Adrenal gland (tissue), 5 donors: ENCODE measurements around the gene ASB2.

ENCODE experiments used
- POLR2A ChIP-seq, 2 donors: fragments of 450-650 bp; IDR thresholded peaks; one replicate each; pipeline ENCODE4 v1.6.1; 2017; ENCODE audit warnings: antibody characterized with exemption in 2 of 2, mild to moderate bottlenecking in 2 of 2, moderate library complexity in 1 of 2
- TF ChIP-seq, protein P1 (sequence below), 6 experiments: fragments of 450-650 bp in 4 of 6; fragments of 200-600 bp in 2 of 6; sonication (generic) in 1 of 6; IDR thresholded peaks; 1 replicate in 5 of 6; 2 replicates in 1 of 6; pipeline versions ENCODE4 v1.5.1 to v1.8.0; 2016 to 2021; ENCODE audit warnings: antibody characterized with exemption in 6 of 6, mild to moderate bottlenecking in 2 of 6, moderate library complexity in 1 of 6
- donor health status: DM: no; HTN: no; CAD: no.

DNA sequence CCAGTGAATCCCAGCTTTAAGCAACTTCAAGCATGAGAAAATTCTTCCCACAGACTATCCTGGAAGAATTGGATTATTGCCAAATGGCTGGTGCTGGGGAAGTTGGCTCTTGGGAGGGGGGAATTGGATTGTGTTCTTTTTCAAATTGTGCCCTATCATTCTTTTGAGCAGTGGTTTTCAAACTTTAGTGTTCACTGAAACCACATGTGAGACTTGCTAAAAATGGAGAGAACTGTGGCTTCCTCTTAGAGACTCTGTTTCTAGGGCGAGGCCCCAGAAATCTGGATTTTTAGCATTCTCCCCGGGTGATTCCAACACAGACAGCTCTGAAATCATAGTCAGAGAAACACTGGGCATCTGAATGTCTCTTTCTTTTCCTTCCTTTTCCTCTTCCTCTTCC, 35.4 kb upstream of the ASB2 start:
- no peak for TF ChIP-seq POLR2A (IDR thresholded peaks at IDR 0.05)
- TF ChIP-seq, protein P1, sequence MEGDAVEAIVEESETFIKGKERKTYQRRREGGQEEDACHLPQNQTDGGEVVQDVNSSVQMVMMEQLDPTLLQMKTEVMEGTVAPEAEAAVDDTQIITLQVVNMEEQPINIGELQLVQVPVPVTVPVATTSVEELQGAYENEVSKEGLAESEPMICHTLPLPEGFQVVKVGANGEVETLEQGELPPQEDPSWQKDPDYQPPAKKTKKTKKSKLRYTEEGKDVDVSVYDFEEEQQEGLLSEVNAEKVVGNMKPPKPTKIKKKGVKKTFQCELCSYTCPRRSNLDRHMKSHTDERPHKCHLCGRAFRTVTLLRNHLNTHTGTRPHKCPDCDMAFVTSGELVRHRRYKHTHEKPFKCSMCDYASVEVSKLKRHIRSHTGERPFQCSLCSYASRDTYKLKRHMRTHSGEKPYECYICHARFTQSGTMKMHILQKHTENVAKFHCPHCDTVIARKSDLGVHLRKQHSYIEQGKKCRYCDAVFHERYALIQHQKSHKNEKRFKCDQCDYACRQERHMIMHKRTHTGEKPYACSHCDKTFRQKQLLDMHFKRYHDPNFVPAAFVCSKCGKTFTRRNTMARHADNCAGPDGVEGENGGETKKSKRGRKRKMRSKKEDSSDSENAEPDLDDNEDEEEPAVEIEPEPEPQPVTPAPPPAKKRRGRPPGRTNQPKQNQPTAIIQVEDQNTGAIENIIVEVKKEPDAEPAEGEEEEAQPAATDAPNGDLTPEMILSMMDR (IDR thresholded peaks at IDR 0.05) = no peak
